ENCODE results near the gene ANKS1A.

Gene ANKS1A

GRCh38 chr6:35072051-35072697 is 183.1 kb downstream of the ANKS1A start:
- no peak overlapping the region for H3K27ac ChIP-seq (ENCODE audit: insufficient read depth, low read depth, low read length, poor library complexity, severe bottlenecking)
- no peaks in the 10 kb centered on the region for H3K36me3 ChIP-seq (ENCODE audit: control insufficient read depth, insufficient read depth, low read length)
- H3K4me1 ChIP-seq (ENCODE audit: control insufficient read depth, insufficient read depth, low read length), result peaks cover 13% of the 10 kb centered on the region
- H3K4me3 ChIP-seq (ENCODE audit: insufficient read depth, low read depth, low read length), result no peak overlapping the region
- no peaks in the 10 kb centered on the region for H3K9me3 ChIP-seq (ENCODE audit: control insufficient read depth, low read length)
- WGBS, 2 experiments, result 79 to 80% methylated on average over 15 of the region's 15 CpGs
- H3K27me3 ChIP-seq (ENCODE audit: control insufficient read depth, insufficient read depth, low read length, poor library complexity, severe bottlenecking), result no peaks in the 10 kb centered on the region

GRCh38 chr6:35072698-35073055 is 183.6 kb downstream of the ANKS1A start:
- Histone ChIP-seq H3K36me3 (ENCODE audit: control insufficient read depth, insufficient read depth, low read length) (no peaks in the 10 kb centered on the region), H3K27ac (ENCODE audit: insufficient read depth, low read depth, low read length, poor library complexity, severe bottlenecking) (no peak overlapping the region), H3K4me1 (ENCODE audit: control insufficient read depth, insufficient read depth, low read length) (peaks cover 13% of the 10 kb centered on the region), H3K9me3 (ENCODE audit: control insufficient read depth, low read length) (no peaks in the 10 kb centered on the region), H3K27me3 (ENCODE audit: control insufficient read depth, insufficient read depth, low read length, poor library complexity, severe bottlenecking) (no peaks in the 10 kb centered on the region), H3K4me3 (ENCODE audit: insufficient read depth, low read depth, low read length) (no peak overlapping the region)
- WGBS, 2 experiments, result 93 to 94% methylated on average over 9 of the region's 9 CpGs

- no peaks in the 10 kb centered on the region for H3K27me3 ChIP-seq (ENCODE audit: control insufficient read depth, insufficient read depth, low read length, poor library complexity, severe bottlenecking)
- WGBS, 2 experiments, result 94 to 95% methylated on average over 9 to 10 of the region's 10 CpGs
- H3K36me3 ChIP-seq (ENCODE audit: control insufficient read depth, insufficient read depth, low read length), result no peaks in the 10 kb centered on the region
- H3K9me3 ChIP-seq (ENCODE audit: control insufficient read depth, low read length), result no peaks in the 10 kb centered on the region
- no peak overlapping the region for H3K27ac ChIP-seq (ENCODE audit: insufficient read depth, low read depth, low read length, poor library complexity, severe bottlenecking)
- H3K4me1 ChIP-seq (ENCODE audit: control insufficient read depth, insufficient read depth, low read length), result peaks cover 11% of the 10 kb centered on the region
- no peak overlapping the region for H3K4me3 ChIP-seq (ENCODE audit: insufficient read depth, low read depth, low read length)
Observed at GRCh38 chr6:35073211-35073610, 184.2 kb downstream of the ANKS1A start.

GRCh38 chr6:35073766-35074471 is 184.9 kb downstream of the ANKS1A start:
- Histone ChIP-seq H3K4me1 (ENCODE audit: control insufficient read depth, insufficient read depth, low read length) (peaks cover 4% of the 10 kb centered on the region), H3K27me3 (ENCODE audit: control insufficient read depth, insufficient read depth, low read length, poor library complexity, severe bottlenecking) (no peaks in the 10 kb centered on the region), H3K4me3 (ENCODE audit: insufficient read depth, low read depth, low read length) (no peak overlapping the region), H3K9me3 (ENCODE audit: control insufficient read depth, low read length) (no peaks in the 10 kb centered on the region), H3K36me3 (ENCODE audit: control insufficient read depth, insufficient read depth, low read length) (no peaks in the 10 kb centered on the region), H3K27ac (ENCODE audit: insufficient read depth, low read depth, low read length, poor library complexity, severe bottlenecking) (no peak overlapping the region)
- 94% methylated on average over 20 of the region's 20 CpGs for WGBS, 2 experiments

GRCh38 chr6:35076997-35077712 is 188.1 kb downstream of the ANKS1A start:
- no peaks in the 10 kb centered on the region for H3K36me3 ChIP-seq (ENCODE audit: control insufficient read depth, insufficient read depth, low read length)
- no peak overlapping the region for H3K27ac ChIP-seq (ENCODE audit: insufficient read depth, low read depth, low read length, poor library complexity, severe bottlenecking)
- WGBS, 2 experiments, result 89 to 90% methylated on average over 17 of the region's 17 CpGs
- H3K27me3 ChIP-seq (ENCODE audit: control insufficient read depth, insufficient read depth, low read length, poor library complexity, severe bottlenecking), result no peaks in the 10 kb centered on the region
- H3K9me3 ChIP-seq (ENCODE audit: control insufficient read depth, low read length), result no peaks in the 10 kb centered on the region
- H3K4me1 ChIP-seq (ENCODE audit: control insufficient read depth, insufficient read depth, low read length), result no peaks in the 10 kb centered on the region
- H3K4me3 ChIP-seq (ENCODE audit: insufficient read depth, low read depth, low read length), result no peak overlapping the region

- WGBS, 2 experiments, result 84 to 88% methylated on average over 11 of the region's 11 CpGs
- no peaks in the 10 kb centered on the region for H3K9me3 ChIP-seq (ENCODE audit: control insufficient read depth, low read length)
- no peaks in the 10 kb centered on the region for H3K27me3 ChIP-seq (ENCODE audit: control insufficient read depth, insufficient read depth, low read length, poor library complexity, severe bottlenecking)
- no peaks in the 10 kb centered on the region for H3K36me3 ChIP-seq (ENCODE audit: control insufficient read depth, insufficient read depth, low read length)
- H3K27ac ChIP-seq (ENCODE audit: insufficient read depth, low read depth, low read length, poor library complexity, severe bottlenecking), result no peak overlapping the region
- no peaks in the 10 kb centered on the region for H3K4me1 ChIP-seq (ENCODE audit: control insufficient read depth, insufficient read depth, low read length)
- H3K4me3 ChIP-seq (ENCODE audit: insufficient read depth, low read depth, low read length), result no peak overlapping the region
Observed at GRCh38 chr6:35077713-35078105, 188.7 kb downstream of the ANKS1A start.

- 95% methylated on average over 20 of the region's 20 CpGs for WGBS, 2 experiments
- Histone ChIP-seq H3K36me3 (ENCODE audit: control insufficient read depth, insufficient read depth, low read length) (no peaks in the 10 kb centered on the region), H3K27me3 (ENCODE audit: control insufficient read depth, insufficient read depth, low read length, poor library complexity, severe bottlenecking) (no peaks in the 10 kb centered on the region), H3K9me3 (ENCODE audit: control insufficient read depth, low read length) (no peaks in the 10 kb centered on the region), H3K27ac (ENCODE audit: insufficient read depth, low read depth, low read length, poor library complexity, severe bottlenecking) (no peak overlapping the region), H3K4me3 (ENCODE audit: insufficient read depth, low read depth, low read length) (no peak overlapping the region), H3K4me1 (ENCODE audit: control insufficient read depth, insufficient read depth, low read length) (no peaks in the 10 kb centered on the region)
Observed at GRCh38 chr6:35078226-35078850, 189.3 kb downstream of the ANKS1A start.

GRCh38 chr6:35078896-35079295 is 189.8 kb downstream of the ANKS1A start:
- no peaks in the 10 kb centered on the region for H3K36me3 ChIP-seq (ENCODE audit: control insufficient read depth, insufficient read depth, low read length)
- 94 to 95% methylated on average over 11 of the region's 11 CpGs for WGBS, 2 experiments

GRCh38 chr6:35079311-35080000 is 190.4 kb downstream of the ANKS1A start:
- no peaks in the 10 kb centered on the region for H3K4me1 ChIP-seq (ENCODE audit: control insufficient read depth, insufficient read depth, low read length)
- no peaks in the 10 kb centered on the region for H3K9me3 ChIP-seq (ENCODE audit: control insufficient read depth, low read length)
- no peak overlapping the region for H3K27ac ChIP-seq (ENCODE audit: insufficient read depth, low read depth, low read length, poor library complexity, severe bottlenecking)
- 94 to 95% methylated on average over 23 of the region's 23 CpGs for WGBS, 2 experiments
- H3K27me3 ChIP-seq (ENCODE audit: control insufficient read depth, insufficient read depth, low read length, poor library complexity, severe bottlenecking), result no peaks in the 10 kb centered on the region
- H3K4me3 ChIP-seq (ENCODE audit: insufficient read depth, low read depth, low read length), result no peak overlapping the region
- H3K36me3 ChIP-seq (ENCODE audit: control insufficient read depth, insufficient read depth, low read length), result no peaks in the 10 kb centered on the region

More at GRCh38 chr6:35078896-35079295, 189.8 kb downstream of the ANKS1A start:
- Histone ChIP-seq H3K4me3 (ENCODE audit: insufficient read depth, low read depth, low read length) (no peak overlapping the region), H3K27me3 (ENCODE audit: control insufficient read depth, insufficient read depth, low read length, poor library complexity, severe bottlenecking) (no peaks in the 10 kb centered on the region), H3K27ac (ENCODE audit: insufficient read depth, low read depth, low read length, poor library complexity, severe bottlenecking) (no peak overlapping the region), H3K9me3 (ENCODE audit: control insufficient read depth, low read length) (no peaks in the 10 kb centered on the region), H3K4me1 (ENCODE audit: control insufficient read depth, insufficient read depth, low read length) (no peaks in the 10 kb centered on the region)
